GM10266 (cell line): ENCODE measurements around the gene LHX2.

ENCODE experiments used
- DNase-seq: peaks from one replicate; pipeline ENCODE4 v3.0.0; 2012; ENCODE audit errors: extremely low spot score
- CTCF ChIP-seq: IDR thresholded peaks from 2 replicates; pipeline ENCODE4 v1.5.1; 2012; ENCODE audit warnings: mild to moderate bottlenecking, low read depth; ENCODE audit not compliant: control insufficient read depth, insufficient read depth; ENCODE audit errors: missing control alignments

Gene LHX2

DNA sequence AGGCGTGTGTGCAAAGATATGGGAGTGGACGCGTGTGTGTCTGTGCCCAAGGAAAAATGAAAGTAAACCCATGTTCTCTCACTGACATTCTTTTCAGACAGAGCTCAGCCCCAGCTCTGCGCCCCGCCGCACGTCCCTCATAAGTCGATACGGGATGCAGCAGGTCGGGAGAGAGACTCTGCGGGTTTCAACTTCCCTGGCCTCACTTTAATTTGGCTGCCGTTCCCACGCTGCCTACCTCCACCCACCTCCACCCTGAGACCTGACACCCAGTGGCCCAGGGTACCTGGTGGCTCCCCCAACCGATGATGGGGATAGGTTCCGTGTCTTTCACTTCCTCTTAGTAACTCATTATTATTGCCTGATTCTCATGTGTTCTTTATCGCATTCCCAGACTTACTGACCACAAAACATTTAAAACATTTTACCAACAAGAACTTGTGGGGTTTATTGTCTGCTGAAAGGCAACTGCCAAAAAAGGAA is 19.4 kb downstream of the LHX2 start:
- DNase-seq = no peak

GRCh38 chr9:124032247-124032646 is 20.7 kb downstream of the LHX2 start:
- no peak for DNase-seq

More for the DNA sequence above, 19.4 kb downstream of the LHX2 start:
- TF ChIP-seq CTCF = no peak

DNA sequence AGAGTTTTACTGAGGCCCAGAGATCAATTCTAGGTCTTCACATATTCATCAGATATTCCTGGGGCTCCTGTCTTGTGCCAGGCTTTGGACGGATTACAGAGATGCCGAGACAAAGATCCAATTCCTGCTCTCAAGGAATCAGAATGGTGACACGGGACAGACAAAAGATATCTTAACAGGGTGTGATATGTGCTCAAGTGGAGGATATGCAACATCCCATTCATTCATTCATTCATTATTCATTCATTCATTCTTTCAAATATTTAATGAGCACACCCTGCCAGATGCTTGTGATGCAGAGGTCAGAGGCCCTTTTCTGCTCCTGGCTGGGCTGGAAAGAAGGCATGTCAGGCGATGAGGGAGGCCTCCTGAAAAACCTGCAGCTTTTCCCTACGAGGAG is 21.8 kb downstream of the LHX2 start:
- no peak for TF ChIP-seq CTCF
- no peak for DNase-seq

More at GRCh38 chr9:124032247-124032646, 20.7 kb downstream of the LHX2 start:
- no peak for TF ChIP-seq CTCF

- TF ChIP-seq CTCF = no peak
- DNase-seq = no peak
These were observed 22.4 kb downstream of the LHX2 start for GRCh38 chr9:124033967-124034366.

DNA sequence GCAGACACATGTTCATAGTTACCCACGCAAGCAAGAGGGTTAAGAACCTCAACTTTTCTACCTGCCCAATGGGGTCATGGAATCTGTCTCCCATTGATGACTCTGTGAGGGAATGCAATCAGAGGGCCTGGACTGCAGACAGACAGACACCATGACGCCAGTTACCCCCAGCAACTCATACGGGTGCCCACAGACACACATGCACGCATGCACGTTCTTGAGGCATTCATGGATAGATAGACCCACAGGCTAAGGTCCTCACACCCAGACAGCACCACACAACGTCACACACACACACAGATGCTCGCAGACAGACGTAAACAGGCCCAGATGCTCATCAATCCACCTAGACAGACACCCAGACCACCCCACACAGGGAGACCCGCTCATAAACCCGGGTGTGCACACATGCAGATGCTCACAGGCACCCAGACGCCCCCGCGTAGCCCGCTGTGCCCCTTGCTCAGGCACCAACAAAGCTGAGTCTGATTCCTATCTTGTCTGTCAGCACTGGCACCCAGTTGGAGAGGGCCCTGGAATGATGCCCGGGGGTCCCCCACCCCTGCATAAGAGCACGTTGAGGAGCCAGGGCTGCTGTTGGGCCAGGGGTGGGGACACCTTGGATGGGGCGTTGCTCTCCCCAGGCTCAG is 23.6 kb downstream of the LHX2 start:
- no peak for DNase-seq
- TF ChIP-seq CTCF = no peak

- TF ChIP-seq CTCF = no peak
These were observed 25.0 kb downstream of the LHX2 start for GRCh38 chr9:124036578-124036977.

GRCh38 chr9:124037790-124038189 is 26.2 kb downstream of the LHX2 start:
- TF ChIP-seq CTCF = no peak
- DNase-seq = no peak

More at GRCh38 chr9:124036578-124036977, 25.0 kb downstream of the LHX2 start:
- no peak for DNase-seq
